Prostate gland (tissue), 2 donors: ENCODE results near the gene TLCD3B. TPM values are rescaled to one million over a fixed set of nuclear protein-coding genes. Genes with fewer than 3 reads are reported as not detected.
A peak's percentile ranks its signal among the peaks of the same experiment; 100 is the strongest.

Source experiments
- DNase-seq: peaks from one replicate; pipeline ENCODE4 v3.0.0-alpha.2; 2019; ENCODE audit warnings: low spot score
- H3K27ac ChIP-seq, 2 donors: fragments of 200-600 bp; sonication (generic); 2 replicates each; pipeline ENCODE4 v1.5.1; 2017 to 2019
- H3K27me3 ChIP-seq: fragments of 200-600 bp; sonication (generic); replicated peaks from 2 replicates; pipeline ENCODE4 v1.5.1; 2019; ENCODE audit not compliant: insufficient read depth
- H3K36me3 ChIP-seq, 2 donors: fragments of 200-600 bp; sonication (generic); 1 replicate in 1 of 2; 2 replicates in 1 of 2; pipeline versions ENCODE4 v1.5.1 to v1.8.1; 2017 to 2019
- H3K4me1 ChIP-seq: fragments of 200-600 bp; sonication (generic); replicated peaks from 2 replicates; pipeline ENCODE4 v1.5.1; 2019
- H3K4me3 ChIP-seq, 2 donors: fragments of 200-600 bp; sonication (generic); 2 replicates each; pipeline ENCODE4 v1.5.1; 2017 to 2019
- H3K9me3 ChIP-seq: fragments of 200-600 bp; sonication (generic); 2 replicates; pipeline ENCODE4 v1.5.1; 2017
- CTCF ChIP-seq, 4 experiments: fragments of 200-600 bp in 2 of 4; fragments of 450-650 bp in 2 of 4; sonication (generic) in 2 of 4; IDR thresholded peaks; 1 replicate in 3 of 4; 2 replicates in 1 of 4; pipeline ENCODE4 v1.5.1; 2016 to 2019; ENCODE audit warnings: antibody characterized with exemption in 4 of 4, mild to moderate bottlenecking in 2 of 4, moderate library complexity in 2 of 4
- POLR2A ChIP-seq: fragments of 450-650 bp; IDR thresholded peaks from one replicate; pipeline ENCODE4 v1.6.1; 2016; ENCODE audit warnings: antibody characterized with exemption, mild to moderate bottlenecking
- POLR2AphosphoS5 ChIP-seq: sonication (generic); formaldehyde crosslinking; IDR thresholded peaks from one replicate; pipeline ENCODE4 v1.6.1; 2017; ENCODE audit warnings: antibody characterized with exemption
- WGBS: methylation state at CpG from one replicate; pipeline ENCODE4 v1.1.5; 2018; 5-methylcytosine and 5-hydroxymethylcytosine counted together
- intact Hi-C: fragments of 100-400 bp; cut with DNase I; formaldehyde crosslinking; loops from one replicate; pipeline ENCODE4 v1.14.2; 2022
- total RNA-seq, 2 donors: library from RNA; depleted of rRNA; stranded (reverse); fragments of >200 nt; gene quantifications; one replicate each; pipeline ENCODE4 v1.1.0, GENCODE V29; 2016

TLCD3B gene
- total RNA-seq, 2 donors from 2014 or later: 0.46 to 17.2 TPM

- peaks cover 6% of the 10 kb centered on the region for H3K4me1 ChIP-seq
- TF ChIP-seq CTCF (IDR thresholded peaks at IDR 0.05) (no peak), POLR2AphosphoS5 (no peak), POLR2A (no peak)
- no peak overlapping the region for H3K4me3 ChIP-seq
- no peaks in the 10 kb centered on the region for H3K36me3 ChIP-seq
- no peaks in the 10 kb centered on the region for H3K9me3 ChIP-seq
- 87% methylated on average over 6 of the region's 6 CpGs for WGBS
- H3K27ac ChIP-seq: no peak overlapping the region
- intact Hi-C loops: loop anchor here (5.0 to 10.0 kb wide), 3 partner anchors 75 to 187 kb away; partner anchors contain the start of genes CDIPT, KCTD13 and PRRT2
- DNase-seq: no peak
- H3K27me3 ChIP-seq: no peaks in the 10 kb centered on the region
These were observed 31.5 kb downstream of the TLCD3B start for GRCh38 chr16:29999605-30000004.

GRCh38 chr16:29996766-29997250 is 34.3 kb downstream of the TLCD3B start:
- H3K4me3 ChIP-seq: peak overlapping the region; percentile 68 to 78
- no peaks in the 10 kb centered on the region for H3K27me3 ChIP-seq
- no peak for TF ChIP-seq POLR2AphosphoS5
- TF ChIP-seq CTCF (IDR thresholded peaks at IDR 0.05): no peak
- TF ChIP-seq POLR2A: no peak
- H3K9me3 ChIP-seq: no peaks in the 10 kb centered on the region
- peaks cover 10% of the 10 kb centered on the region for H3K4me1 ChIP-seq
- intact Hi-C loops: loop anchor here (5.0 to 10.0 kb wide), 2 partner anchors 72 to 185 kb away; partner anchors contain the start of genes KCTD13 and PRRT2
- no peaks in the 10 kb centered on the region for H3K36me3 ChIP-seq
- DNase-seq: no peak
- WGBS: 20% methylated on average over 9 of the region's 9 CpGs
- peak overlapping the region in 1 of 2 donors; percentile 95 for H3K27ac ChIP-seq

- peak within 1 kb of the TSS; percentile 94 to 95 for H3K27ac ChIP-seq
- H3K4me1 ChIP-seq: peaks cover 10% of the 10 kb centered on the region
- H3K4me3 ChIP-seq: peak within 1 kb of the TSS; percentile 68 to 78
- no peaks in the 10 kb centered on the region for H3K27me3 ChIP-seq
- intact Hi-C loops: loop anchor here (5.0 to 10.0 kb wide), 2 partner anchors 71 to 184 kb away; partner anchors contain the start of genes KCTD13 and PRRT2
- no peaks in the 10 kb centered on the region for H3K36me3 ChIP-seq
- TF ChIP-seq POLR2A (peak; percentile 43), CTCF (IDR thresholded peaks at IDR 0.05) (peak in 2 of 4 experiments; percentile 13 to 36), POLR2AphosphoS5 (peak; percentile 96)
- under 1% methylated on average over 63 of the region's 65 CpGs for WGBS
- H3K9me3 ChIP-seq: no peaks in the 10 kb centered on the region
- peak; percentile 98 for DNase-seq
These were observed 34.9 kb downstream of the TLCD3B start, which contains the start of gene INO80E for GRCh38 chr16:29995911-29996765. INO80E (plus strand) TSS chr16:29996241; CDS start chr16:29996311, 70 bp downstream.

- Histone ChIP-seq H3K4me1 (peaks cover 10% of the 10 kb centered on the region), H3K4me3 (peak within 1 kb of the TSS; percentile 68 to 78), H3K9me3 (no peaks in the 10 kb centered on the region), H3K27me3 (no peaks in the 10 kb centered on the region), H3K36me3 (no peaks in the 10 kb centered on the region), H3K27ac (peak within 1 kb of the TSS; percentile 94 to 95)
- intact Hi-C loops: loop anchor here (5.0 to 10.0 kb wide), 2 partner anchors 71 to 183 kb away; partner anchors contain the start of genes KCTD13 and PRRT2
- under 1% methylated on average over 52 of the region's 53 CpGs for WGBS
- TF ChIP-seq POLR2A (no peak), CTCF (IDR thresholded peaks at IDR 0.05) (no peak), POLR2AphosphoS5 (peak; percentile 75)
- peak; percentile 75 for DNase-seq
These were observed 35.7 kb downstream of the TLCD3B start, which contains the start of gene HIRIP3 for GRCh38 chr16:29995324-29995910. HIRIP3 (minus strand) TSS chr16:29995617; CDS start chr16:29995605, 12 bp downstream.
